GM23338 (cell line): ENCODE measurements around the gene CDC34. TPM values are rescaled to one million over a fixed set of nuclear protein-coding genes. Genes with fewer than 3 reads are reported as not detected.

Experiments
- NANOG ChIP-seq: IDR thresholded peaks from 2 replicates; pipeline ENCODE4 v1.6.1; 2016; ENCODE audit warnings: antibody characterized with exemption, borderline replicate concordance
- polyA plus RNA-seq: library from polyadenylated mRNA; unstranded; fragments of >200 nt; fragmentation: Nextera tagmentation; extraction: Ambion mirVana; gene quantifications from 2 replicates; pipeline ENCODE4 v1.2.1, GENCODE V29; 2016
- total RNA-seq: library from RNA; depleted of rRNA; stranded (reverse); fragments of >200 nt; shearing (Covaris generic); gene quantifications from 2 replicates; pipeline ENCODE4 v1.2.3, GENCODE V29; 2014
- TF ChIP-seq, protein P1 (sequence below): fragments of 250-450 bp; sonication (Bioruptor Pico); IDR thresholded peaks from 2 replicates; pipeline ENCODE4 v1.5.0; 2020; ENCODE audit warnings: mild to moderate bottlenecking, moderate library complexity
- TF ChIP-seq, protein P2 (sequence below): IDR thresholded peaks from one replicate; pipeline ENCODE4 v1.6.1; 2018; ENCODE audit warnings: antibody characterized with exemption; ENCODE audit not compliant: unreplicated experiment
- TF ChIP-seq, protein P3 (sequence below): IDR thresholded peaks from 2 replicates; pipeline ENCODE4 v1.6.1; 2016; ENCODE audit warnings: antibody characterized with exemption

The CDC34 gene
- total and polyA plus RNA-seq, 2 experiments from 2014 or later, result 114 to 148 TPM

DNA sequence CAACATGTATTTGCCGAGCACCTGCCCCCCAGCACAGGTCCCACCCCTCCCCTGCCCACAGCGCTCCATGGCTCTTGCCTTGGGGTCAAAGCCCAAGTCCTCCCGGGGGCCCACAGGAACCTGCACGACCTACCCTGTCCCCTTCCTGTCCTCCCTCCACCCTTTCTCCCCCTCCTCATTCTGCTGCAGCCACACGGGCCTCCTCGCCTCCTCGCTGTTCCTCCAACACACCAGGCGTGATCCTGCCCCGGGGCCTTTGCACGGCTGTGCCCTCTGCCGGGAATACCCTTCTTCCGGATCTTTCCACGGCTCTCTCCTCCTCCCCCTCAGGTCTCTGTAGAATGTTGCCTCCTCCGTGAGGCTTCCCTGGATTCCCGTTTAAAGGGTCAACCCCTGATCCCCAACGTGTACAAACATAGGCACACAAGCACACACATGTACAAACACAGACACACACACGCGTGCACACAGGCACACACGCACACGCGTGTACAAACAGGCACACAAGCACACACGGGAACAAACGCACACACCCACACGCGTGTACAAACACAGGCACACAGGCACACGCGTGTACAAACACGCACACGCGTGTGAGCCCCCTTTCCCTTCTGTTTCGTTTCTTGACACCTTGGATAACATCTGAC is 32.5 kb upstream of the CDC34 start (continued):
- TF ChIP-seq, protein P1, sequence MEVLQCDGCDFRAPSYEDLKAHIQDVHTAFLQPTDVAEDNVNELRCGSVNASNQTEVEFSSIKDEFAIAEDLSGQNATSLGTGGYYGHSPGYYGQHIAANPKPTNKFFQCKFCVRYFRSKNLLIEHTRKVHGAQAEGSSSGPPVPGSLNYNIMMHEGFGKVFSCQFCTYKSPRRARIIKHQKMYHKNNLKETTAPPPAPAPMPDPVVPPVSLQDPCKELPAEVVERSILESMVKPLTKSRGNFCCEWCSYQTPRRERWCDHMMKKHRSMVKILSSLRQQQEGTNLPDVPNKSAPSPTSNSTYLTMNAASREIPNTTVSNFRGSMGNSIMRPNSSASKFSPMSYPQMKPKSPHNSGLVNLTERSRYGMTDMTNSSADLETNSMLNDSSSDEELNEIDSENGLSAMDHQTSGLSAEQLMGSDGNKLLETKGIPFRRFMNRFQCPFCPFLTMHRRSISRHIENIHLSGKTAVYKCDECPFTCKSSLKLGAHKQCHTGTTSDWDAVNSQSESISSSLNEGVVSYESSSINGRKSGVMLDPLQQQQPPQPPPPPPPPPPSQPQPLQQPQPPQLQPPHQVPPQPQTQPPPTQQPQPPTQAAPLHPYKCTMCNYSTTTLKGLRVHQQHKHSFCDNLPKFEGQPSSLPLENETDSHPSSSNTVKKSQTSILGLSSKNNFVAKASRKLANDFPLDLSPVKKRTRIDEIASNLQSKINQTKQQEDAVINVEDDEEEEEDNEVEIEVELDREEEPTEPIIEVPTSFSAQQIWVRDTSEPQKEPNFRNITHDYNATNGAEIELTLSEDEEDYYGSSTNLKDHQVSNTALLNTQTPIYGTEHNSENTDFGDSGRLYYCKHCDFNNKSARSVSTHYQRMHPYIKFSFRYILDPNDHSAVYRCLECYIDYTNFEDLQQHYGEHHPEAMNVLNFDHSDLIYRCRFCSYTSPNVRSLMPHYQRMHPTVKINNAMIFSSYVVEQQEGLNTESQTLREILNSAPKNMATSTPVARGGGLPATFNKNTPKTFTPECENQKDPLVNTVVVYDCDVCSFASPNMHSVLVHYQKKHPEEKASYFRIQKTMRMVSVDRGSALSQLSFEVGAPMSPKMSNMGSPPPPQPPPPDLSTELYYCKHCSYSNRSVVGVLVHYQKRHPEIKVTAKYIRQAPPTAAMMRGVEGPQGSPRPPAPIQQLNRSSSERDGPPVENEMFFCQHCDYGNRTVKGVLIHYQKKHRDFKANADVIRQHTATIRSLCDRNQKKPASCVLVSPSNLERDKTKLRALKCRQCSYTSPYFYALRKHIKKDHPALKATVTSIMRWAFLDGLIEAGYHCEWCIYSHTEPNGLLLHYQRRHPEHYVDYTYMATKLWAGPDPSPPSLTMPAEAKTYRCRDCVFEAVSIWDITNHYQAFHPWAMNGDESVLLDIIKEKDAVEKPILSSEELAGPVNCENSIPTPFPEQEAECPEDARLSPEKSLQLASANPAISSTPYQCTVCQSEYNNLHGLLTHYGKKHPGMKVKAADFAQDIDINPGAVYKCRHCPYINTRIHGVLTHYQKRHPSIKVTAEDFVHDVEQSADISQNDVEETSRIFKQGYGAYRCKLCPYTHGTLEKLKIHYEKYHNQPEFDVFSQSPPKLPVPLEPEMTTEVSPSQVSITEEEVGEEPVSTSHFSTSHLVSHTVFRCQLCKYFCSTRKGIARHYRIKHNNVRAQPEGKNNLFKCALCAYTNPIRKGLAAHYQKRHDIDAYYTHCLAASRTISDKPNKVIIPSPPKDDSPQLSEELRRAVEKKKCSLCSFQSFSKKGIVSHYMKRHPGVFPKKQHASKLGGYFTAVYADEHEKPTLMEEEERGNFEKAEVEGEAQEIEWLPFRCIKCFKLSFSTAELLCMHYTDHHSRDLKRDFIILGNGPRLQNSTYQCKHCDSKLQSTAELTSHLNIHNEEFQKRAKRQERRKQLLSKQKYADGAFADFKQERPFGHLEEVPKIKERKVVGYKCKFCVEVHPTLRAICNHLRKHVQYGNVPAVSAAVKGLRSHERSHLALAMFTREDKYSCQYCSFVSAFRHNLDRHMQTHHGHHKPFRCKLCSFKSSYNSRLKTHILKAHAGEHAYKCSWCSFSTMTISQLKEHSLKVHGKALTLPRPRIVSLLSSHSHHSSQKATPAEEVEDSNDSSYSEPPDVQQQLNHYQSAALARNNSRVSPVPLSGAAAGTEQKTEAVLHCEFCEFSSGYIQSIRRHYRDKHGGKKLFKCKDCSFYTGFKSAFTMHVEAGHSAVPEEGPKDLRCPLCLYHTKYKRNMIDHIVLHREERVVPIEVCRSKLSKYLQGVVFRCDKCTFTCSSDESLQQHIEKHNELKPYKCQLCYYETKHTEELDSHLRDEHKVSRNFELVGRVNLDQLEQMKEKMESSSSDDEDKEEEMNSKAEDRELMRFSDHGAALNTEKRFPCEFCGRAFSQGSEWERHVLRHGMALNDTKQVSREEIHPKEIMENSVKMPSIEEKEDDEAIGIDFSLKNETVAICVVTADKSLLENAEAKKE (CRISPR knock-in tag), result no peak
- no peak for TF ChIP-seq NANOG
- TF ChIP-seq, protein P2, sequence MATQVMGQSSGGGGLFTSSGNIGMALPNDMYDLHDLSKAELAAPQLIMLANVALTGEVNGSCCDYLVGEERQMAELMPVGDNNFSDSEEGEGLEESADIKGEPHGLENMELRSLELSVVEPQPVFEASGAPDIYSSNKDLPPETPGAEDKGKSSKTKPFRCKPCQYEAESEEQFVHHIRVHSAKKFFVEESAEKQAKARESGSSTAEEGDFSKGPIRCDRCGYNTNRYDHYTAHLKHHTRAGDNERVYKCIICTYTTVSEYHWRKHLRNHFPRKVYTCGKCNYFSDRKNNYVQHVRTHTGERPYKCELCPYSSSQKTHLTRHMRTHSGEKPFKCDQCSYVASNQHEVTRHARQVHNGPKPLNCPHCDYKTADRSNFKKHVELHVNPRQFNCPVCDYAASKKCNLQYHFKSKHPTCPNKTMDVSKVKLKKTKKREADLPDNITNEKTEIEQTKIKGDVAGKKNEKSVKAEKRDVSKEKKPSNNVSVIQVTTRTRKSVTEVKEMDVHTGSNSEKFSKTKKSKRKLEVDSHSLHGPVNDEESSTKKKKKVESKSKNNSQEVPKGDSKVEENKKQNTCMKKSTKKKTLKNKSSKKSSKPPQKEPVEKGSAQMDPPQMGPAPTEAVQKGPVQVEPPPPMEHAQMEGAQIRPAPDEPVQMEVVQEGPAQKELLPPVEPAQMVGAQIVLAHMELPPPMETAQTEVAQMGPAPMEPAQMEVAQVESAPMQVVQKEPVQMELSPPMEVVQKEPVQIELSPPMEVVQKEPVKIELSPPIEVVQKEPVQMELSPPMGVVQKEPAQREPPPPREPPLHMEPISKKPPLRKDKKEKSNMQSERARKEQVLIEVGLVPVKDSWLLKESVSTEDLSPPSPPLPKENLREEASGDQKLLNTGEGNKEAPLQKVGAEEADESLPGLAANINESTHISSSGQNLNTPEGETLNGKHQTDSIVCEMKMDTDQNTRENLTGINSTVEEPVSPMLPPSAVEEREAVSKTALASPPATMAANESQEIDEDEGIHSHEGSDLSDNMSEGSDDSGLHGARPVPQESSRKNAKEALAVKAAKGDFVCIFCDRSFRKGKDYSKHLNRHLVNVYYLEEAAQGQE, result no peak
- TF ChIP-seq, protein P3, sequence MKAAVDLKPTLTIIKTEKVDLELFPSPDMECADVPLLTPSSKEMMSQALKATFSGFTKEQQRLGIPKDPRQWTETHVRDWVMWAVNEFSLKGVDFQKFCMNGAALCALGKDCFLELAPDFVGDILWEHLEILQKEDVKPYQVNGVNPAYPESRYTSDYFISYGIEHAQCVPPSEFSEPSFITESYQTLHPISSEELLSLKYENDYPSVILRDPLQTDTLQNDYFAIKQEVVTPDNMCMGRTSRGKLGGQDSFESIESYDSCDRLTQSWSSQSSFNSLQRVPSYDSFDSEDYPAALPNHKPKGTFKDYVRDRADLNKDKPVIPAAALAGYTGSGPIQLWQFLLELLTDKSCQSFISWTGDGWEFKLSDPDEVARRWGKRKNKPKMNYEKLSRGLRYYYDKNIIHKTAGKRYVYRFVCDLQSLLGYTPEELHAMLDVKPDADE, result no peak
